Activated T-cell treated with anti-CD3 and anti-CD28 coated beads, Interleukin-2, amount 50 U/mL, for 1 hour (primary cell): ENCODE results near the gene GPR62.
A peak's percentile ranks its signal among the peaks of the same experiment; 100 is the strongest.

Source experiments
- DNase-seq: peaks from one replicate; pipeline ENCODE4 v3.0.0-alpha.2; 2020

Gene GPR62

GRCh38 chr3:51955893-51956770, 951 bp downstream of the GPR62 start:
- peak; percentile 59 for DNase-seq

- DNase-seq = no peak
Measured at GRCh38 chr3:51957520-51958205, 2.5 kb downstream of the GPR62 start.

GRCh38 chr3:51958603-51959521, 3.7 kb downstream of the GPR62 start:
- DNase-seq = no peak

- DNase-seq = no peak
Measured at GRCh38 chr3:51959651-51960050, 4.5 kb downstream of the GPR62 start.

GRCh38 chr3:51960386-51960785, 5.2 kb downstream of the GPR62 start:
- no peak for DNase-seq

- no peak for DNase-seq
Measured at GRCh38 chr3:51961011-51961410, 5.8 kb downstream of the GPR62 start.

- no peak for DNase-seq
Measured at GRCh38 chr3:51961602-51962569, 6.7 kb downstream of the GPR62 start.

- no peak for DNase-seq
Measured at GRCh38 chr3:51962854-51963530, 7.8 kb downstream of the GPR62 start.

GRCh38 chr3:51963951-51964451, 8.8 kb downstream of the GPR62 start:
- DNase-seq = no peak

GRCh38 chr3:51964521-51964920, 9.3 kb downstream of the GPR62 start:
- DNase-seq = no peak

- DNase-seq = no peak
Measured at GRCh38 chr3:51966016-51966415, 10.8 kb downstream of the GPR62 start.

GRCh38 chr3:51966486-51966885, 11.3 kb downstream of the GPR62 start:
- DNase-seq = no peak

GRCh38 chr3:51966922-51967383, 11.8 kb downstream of the GPR62 start:
- no peak for DNase-seq

GRCh38 chr3:51967384-51968169, 12.4 kb downstream of the GPR62 start, which contains the start of gene PCBP4:
TSS of gene PCBP4 (minus strand) at chr3:51967454. CDS start at chr3:51961240, 6,214 bp downstream.
- peak; percentile 57 for DNase-seq

GRCh38 chr3:51968170-51968775, 13.1 kb downstream of the GPR62 start:
- DNase-seq = no peak

- no peak for DNase-seq
Measured at GRCh38 chr3:51968883-51969678, 13.9 kb downstream of the GPR62 start.

- DNase-seq = no peak
Measured at GRCh38 chr3:51969841-51970240, 14.7 kb downstream of the GPR62 start.

- no peak for DNase-seq
Measured at GRCh38 chr3:51970606-51971300, 15.6 kb downstream of the GPR62 start.
